BE2C (cell line): ENCODE results near the gene JADE2.

ENCODE experiments used
- DNase-seq: peaks from one replicate; pipeline ENCODE4 v3.0.0-alpha.2; 2020
- H3K27me3 ChIP-seq: fragments of 250-450 bp; sonication (Bioruptor Pico); 2 replicates; pipeline ENCODE4 v1.5.1; 2020; ENCODE audit warnings: mild to moderate bottlenecking
- H3K36me3 ChIP-seq: fragments of 250-450 bp; sonication (Bioruptor Pico); 2 replicates; pipeline ENCODE4 v1.5.1; 2020; ENCODE audit warnings: mild to moderate bottlenecking
- H3K4me1 ChIP-seq: fragments of 250-450 bp; sonication (Bioruptor Pico); 2 replicates; pipeline ENCODE4 v1.5.1; 2020
- H3K4me3 ChIP-seq: 2 replicates; pipeline ENCODE4 v1.5.1; 2011; ENCODE audit warnings: low read depth, low read length
- H3K9me3 ChIP-seq: fragments of 250-450 bp; sonication (Bioruptor Pico); 2 replicates; pipeline ENCODE4 v1.5.1; 2020
- TF ChIP-seq, protein P1 (sequence below): IDR thresholded peaks from 2 replicates; pipeline ENCODE4 v1.5.1; 2012; ENCODE audit warnings: mild to moderate bottlenecking, low read depth, low read length

The JADE2 gene

DNA sequence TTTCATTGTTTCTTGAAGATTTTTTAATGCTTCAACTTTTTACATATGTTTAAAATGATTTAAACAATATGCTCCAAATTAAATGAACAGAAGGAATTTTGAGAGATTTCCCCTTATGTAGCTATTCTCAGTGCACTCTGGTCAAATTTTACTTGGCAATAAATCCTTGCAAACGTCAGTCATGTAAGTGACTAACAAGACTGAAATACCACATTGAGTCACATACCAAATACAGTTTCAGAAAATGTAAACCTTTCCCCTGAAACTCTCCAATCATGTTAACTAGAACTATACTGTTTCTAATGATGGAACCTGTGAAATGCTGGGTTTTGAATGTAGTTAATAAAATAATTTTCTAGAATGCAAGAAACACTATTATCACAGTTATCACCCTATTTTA is 77.6 kb downstream of the JADE2 start:
- no peak overlapping the region for H3K4me3 ChIP-seq
- no peak for DNase-seq
- no peaks in the 10 kb centered on the region for H3K27me3 ChIP-seq
- H3K4me1 ChIP-seq = no peaks in the 10 kb centered on the region
- H3K9me3 ChIP-seq = no peaks in the 10 kb centered on the region
- H3K36me3 ChIP-seq = peaks cover 22% of the 10 kb centered on the region
- TF ChIP-seq, protein P1, sequence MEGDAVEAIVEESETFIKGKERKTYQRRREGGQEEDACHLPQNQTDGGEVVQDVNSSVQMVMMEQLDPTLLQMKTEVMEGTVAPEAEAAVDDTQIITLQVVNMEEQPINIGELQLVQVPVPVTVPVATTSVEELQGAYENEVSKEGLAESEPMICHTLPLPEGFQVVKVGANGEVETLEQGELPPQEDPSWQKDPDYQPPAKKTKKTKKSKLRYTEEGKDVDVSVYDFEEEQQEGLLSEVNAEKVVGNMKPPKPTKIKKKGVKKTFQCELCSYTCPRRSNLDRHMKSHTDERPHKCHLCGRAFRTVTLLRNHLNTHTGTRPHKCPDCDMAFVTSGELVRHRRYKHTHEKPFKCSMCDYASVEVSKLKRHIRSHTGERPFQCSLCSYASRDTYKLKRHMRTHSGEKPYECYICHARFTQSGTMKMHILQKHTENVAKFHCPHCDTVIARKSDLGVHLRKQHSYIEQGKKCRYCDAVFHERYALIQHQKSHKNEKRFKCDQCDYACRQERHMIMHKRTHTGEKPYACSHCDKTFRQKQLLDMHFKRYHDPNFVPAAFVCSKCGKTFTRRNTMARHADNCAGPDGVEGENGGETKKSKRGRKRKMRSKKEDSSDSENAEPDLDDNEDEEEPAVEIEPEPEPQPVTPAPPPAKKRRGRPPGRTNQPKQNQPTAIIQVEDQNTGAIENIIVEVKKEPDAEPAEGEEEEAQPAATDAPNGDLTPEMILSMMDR = no peak

GRCh38 chr5:134604908-134605307 is 79.4 kb downstream of the JADE2 start:
- DNase-seq = no peak
- Histone ChIP-seq H3K36me3 (peaks cover 35% of the 10 kb centered on the region), H3K9me3 (no peaks in the 10 kb centered on the region), H3K27me3 (no peaks in the 10 kb centered on the region), H3K4me3 (no peak overlapping the region), H3K4me1 (no peaks in the 10 kb centered on the region)
- TF ChIP-seq, protein P1 = no peak

DNA sequence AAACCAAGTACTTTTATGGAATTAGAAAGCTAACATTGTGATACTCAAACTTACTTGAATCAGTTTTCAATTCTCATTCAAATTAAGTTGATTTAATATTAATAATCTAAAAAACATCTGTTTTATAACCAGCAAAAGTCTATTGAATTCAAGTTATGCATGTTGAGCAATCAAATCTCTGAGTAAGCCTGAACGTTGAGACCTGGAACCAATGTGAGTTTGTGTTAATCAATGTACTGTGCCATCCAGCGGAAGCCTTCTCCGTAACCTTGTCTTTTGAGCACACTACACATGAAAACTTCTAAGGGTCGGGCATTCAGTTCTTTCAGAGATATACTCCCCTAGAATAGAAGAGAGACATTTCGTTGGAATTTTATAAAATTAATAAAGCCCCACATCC is 81.3 kb downstream of the JADE2 start:
- H3K4me1 ChIP-seq = no peaks in the 10 kb centered on the region
- H3K9me3 ChIP-seq = no peaks in the 10 kb centered on the region
- TF ChIP-seq, protein P1 = no peak
- H3K36me3 ChIP-seq = peaks cover 45% of the 10 kb centered on the region
- H3K4me3 ChIP-seq = no peak overlapping the region
- no peaks in the 10 kb centered on the region for H3K27me3 ChIP-seq
- no peak for DNase-seq

DNA sequence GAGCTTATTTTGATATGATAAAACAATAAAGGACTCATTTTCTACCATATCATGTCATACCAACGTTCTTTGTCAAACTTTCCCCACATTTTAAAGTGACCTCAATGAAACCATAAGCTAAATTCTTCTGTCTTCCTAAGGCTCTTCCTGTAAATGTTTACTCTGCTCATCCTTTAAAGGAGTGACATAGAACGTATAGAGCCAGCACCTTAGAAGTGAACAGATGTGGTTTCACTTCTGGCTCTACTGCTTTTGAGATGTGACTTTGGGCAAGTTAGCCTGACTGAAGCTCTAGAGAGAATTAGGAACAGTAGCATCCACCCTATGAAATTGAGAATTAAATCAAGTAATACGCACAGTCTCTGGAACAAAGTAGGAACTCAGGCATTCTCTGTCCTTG is 83.1 kb downstream of the JADE2 start:
- no peak for DNase-seq
- TF ChIP-seq, protein P1 = no peak
- Histone ChIP-seq H3K9me3 (no peaks in the 10 kb centered on the region), H3K27me3 (no peaks in the 10 kb centered on the region), H3K4me1 (no peaks in the 10 kb centered on the region), H3K36me3 (peaks cover 47% of the 10 kb centered on the region), H3K4me3 (no peak overlapping the region)

- H3K27me3 ChIP-seq = no peaks in the 10 kb centered on the region
- TF ChIP-seq, protein P1 = no peak
- H3K36me3 ChIP-seq = peaks cover 46% of the 10 kb centered on the region
- no peak for DNase-seq
- H3K4me1 ChIP-seq = no peaks in the 10 kb centered on the region
- no peaks in the 10 kb centered on the region for H3K9me3 ChIP-seq
- no peak overlapping the region for H3K4me3 ChIP-seq
Measured at GRCh38 chr5:134609232-134609851, 83.9 kb downstream of the JADE2 start.

GRCh38 chr5:134610725-134611124 is 85.3 kb downstream of the JADE2 start:
- H3K27me3 ChIP-seq = no peaks in the 10 kb centered on the region
- H3K4me1 ChIP-seq = no peaks in the 10 kb centered on the region
- peaks cover 44% of the 10 kb centered on the region for H3K36me3 ChIP-seq
- H3K4me3 ChIP-seq = no peak overlapping the region
- TF ChIP-seq, protein P1 = no peak
- no peaks in the 10 kb centered on the region for H3K9me3 ChIP-seq
- no peak for DNase-seq
